ENCODE results near the gene COX6A1.

DNA sequence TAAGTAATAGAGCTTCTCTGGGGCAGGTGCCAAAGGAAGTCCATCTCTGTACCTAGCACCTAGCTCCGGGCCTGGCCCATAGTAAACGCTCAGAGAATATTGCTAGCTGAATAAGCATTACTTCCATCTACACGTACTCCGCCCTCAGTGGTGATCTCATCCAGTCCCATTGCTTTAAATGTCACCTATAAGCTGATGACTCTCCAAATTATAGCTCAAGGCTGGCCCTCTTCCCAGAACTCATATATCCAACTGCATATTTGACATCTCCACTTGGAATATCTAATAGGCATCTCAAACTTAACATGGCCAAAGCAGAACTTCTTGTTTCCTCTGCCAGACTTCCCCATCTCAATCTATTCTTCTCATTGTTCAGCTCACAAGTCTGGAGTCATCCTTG, 51.1 kb downstream of the COX6A1 start:
- TF ChIP-seq EZH2 (IDR thresholded peaks at IDR 0.05; ENCODE audit: borderline replicate concordance, low read depth, low read length, poor library complexity, severe bottlenecking): no peak
- TF ChIP-seq, protein P1, sequence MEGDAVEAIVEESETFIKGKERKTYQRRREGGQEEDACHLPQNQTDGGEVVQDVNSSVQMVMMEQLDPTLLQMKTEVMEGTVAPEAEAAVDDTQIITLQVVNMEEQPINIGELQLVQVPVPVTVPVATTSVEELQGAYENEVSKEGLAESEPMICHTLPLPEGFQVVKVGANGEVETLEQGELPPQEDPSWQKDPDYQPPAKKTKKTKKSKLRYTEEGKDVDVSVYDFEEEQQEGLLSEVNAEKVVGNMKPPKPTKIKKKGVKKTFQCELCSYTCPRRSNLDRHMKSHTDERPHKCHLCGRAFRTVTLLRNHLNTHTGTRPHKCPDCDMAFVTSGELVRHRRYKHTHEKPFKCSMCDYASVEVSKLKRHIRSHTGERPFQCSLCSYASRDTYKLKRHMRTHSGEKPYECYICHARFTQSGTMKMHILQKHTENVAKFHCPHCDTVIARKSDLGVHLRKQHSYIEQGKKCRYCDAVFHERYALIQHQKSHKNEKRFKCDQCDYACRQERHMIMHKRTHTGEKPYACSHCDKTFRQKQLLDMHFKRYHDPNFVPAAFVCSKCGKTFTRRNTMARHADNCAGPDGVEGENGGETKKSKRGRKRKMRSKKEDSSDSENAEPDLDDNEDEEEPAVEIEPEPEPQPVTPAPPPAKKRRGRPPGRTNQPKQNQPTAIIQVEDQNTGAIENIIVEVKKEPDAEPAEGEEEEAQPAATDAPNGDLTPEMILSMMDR (conservative IDR thresholded peaks at IDR 0.05; ENCODE audit: low read depth, low read length): no peak

Data from A673 (cell line).